Measurements from ENCODE around the gene UNC5A.

The UNC5A gene

DNA sequence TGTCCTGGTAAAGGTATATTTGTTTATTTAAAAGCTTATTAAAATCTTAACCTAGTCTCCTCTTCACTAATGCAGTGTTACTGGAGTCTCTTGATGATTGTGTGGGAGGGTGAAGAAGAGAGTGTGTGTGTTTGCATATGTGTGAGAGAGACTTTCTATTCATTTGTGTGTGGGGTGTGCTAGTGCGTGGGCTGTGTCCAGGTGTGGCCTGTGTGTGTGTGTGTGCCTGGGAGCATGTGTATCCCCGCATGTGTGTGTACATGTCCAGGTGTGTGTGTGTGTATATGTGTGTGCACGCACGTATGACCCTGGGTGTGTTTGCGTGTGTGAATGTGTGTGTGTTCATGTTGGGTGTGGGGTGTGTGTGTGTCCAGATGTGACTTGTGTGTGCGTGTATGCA lies 10.3 kb upstream of the UNC5A start:
- DNase-seq (ENCODE audit: low spot score), result no peak

- no peak for DNase-seq (ENCODE audit: low spot score)
Measured at GRCh38 chr5:176802116-176802784, 8.1 kb upstream of the UNC5A start.

DNA sequence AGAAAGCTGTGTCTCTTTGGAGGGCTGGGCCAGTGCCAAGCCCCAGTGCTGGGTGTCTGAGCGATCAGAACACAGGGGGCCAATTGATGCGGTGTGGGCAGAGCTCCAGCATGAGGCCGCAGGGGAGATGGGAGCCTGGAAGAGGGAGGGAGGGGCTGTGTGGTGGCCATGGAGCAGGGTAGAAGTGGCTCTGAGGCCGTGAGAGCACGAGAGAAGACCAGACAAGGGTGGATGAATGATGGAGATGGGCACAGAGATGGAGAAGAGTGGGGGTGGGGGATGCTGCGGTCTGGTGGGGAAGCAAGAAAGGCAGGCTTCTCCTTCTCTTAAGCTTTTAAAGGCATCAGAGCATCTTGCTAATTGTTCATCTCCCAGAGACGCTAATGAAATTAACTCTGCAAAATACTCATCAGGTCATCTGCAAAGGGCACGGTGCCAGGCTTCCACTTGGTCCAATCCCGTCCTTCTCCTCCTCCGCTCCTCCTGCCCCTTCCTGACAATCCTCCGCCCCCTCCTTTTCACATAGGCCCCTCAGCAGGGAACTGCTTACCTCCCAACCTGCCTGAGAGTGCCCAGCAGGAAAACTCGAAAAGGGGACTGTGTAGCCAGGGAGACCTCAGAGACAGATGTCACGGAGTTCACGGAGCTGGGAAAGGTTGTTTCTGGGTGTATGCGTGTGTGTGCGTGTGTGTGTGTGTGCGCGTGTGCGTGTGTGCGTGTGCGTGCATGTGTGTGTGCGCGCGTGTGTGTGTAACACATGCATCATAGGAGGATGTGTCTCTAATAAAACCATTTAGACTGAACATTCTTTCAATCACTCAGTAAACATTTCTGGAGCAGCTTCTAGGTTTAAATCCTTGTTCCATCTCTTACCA lies 7.1 kb upstream of the UNC5A start:
- DNase-seq (ENCODE audit: low spot score), result no peak

- DNase-seq (ENCODE audit: low spot score), result peak; percentile 47
Measured at GRCh38 chr5:176803943-176804498, 6.3 kb upstream of the UNC5A start.

DNA sequence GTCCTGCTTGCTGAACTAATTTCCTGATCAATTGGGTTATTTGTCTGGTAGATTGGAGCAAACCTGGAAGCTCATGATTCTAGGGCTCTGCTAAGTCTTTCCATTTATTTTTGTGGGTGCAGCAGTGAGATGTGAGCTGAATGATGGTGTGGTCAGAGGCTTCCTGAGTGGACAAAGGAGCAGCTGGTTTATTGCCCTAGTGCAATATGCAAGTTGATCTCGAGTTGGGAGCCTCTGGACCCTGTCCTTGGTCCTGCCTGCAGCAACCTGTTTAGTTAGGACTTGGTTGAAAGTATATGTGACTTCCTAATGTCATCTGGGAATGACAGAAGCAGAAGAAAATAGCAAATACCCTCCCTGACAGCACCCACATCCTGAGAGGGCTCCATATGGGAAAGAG lies 4.2 kb upstream of the UNC5A start:
- DNase-seq (ENCODE audit: low spot score), result peak; percentile 12

GRCh38 chr5:176809544-176810080 lies 747 bp upstream of the UNC5A start:
- no peak for DNase-seq (ENCODE audit: low spot score)

GRCh38 chr5:176810687-176811501 lies 535 bp downstream of the UNC5A start:
- peak; percentile 35 for DNase-seq (ENCODE audit: low spot score)

DNA sequence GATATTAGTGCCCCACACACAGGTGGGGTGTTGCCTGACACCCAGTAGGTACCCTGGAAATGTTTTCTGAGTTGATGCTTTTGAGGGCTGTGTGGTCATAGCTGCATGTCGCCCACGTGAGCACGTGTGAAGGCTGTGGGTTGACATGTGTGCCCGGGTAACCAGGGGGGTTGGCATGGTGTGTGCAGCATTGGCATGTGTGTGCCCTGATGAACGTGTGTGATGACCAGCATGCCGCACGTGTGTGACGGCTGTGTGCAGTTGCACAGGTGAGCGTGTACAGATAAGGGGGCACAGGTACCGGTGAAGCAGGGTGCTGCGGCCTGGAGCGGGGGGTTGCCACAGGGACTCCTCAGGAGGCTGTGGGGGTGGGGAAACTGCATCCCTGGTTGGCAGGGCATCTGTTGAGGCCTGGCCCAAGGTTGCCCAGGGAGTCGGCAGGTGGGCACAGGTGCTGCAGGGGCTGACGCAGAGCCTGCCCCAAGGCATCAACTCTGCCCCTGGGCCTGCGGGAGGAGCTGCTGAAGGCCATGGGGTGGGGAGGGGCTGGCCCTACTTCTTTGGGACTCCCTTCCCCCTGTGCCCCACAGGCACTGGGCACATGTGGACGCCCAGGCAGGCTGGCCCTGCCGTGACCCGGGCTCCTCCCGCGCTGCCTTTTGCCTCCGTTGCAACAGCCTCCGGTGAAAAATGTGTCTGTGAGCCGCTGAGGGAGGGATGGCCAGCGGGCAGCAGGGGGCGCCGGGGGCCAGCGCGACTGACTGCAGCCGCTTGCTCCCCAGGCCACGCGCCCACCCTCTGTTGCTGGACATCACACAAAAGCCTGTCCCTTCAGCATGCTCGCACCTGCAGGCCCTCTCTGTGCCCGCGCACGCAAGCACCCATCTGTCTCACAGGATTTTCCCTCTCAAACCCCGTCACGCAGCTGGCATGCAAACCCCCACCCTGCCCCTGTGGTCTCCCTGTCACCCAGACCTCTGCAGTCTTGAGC lies 2.2 kb downstream of the UNC5A start:
- peak; percentile 53 for DNase-seq (ENCODE audit: low spot score)

GRCh38 chr5:176813587-176814312 lies 3.4 kb downstream of the UNC5A start:
- no peak for DNase-seq (ENCODE audit: low spot score)

DNA sequence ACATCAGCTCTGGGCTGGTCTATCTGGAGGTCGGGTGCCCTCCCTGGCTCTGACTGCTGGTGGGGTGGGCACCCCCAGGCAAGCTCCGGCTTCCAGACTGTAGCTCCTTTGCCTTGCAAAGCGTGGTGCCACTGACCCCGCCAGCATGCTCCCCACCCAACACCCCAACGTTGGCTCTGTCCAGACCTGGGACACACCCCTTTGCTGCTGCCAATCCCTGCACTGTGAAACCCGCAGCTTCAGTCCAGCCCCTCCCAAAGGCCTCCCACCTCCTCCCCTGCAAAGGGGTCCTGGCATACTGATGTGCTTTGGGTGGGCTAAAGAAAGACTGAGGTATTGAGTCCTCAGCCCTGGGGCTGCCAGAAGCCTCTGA lies 3.9 kb downstream of the UNC5A start:
- no peak for DNase-seq (ENCODE audit: low spot score)

- DNase-seq (ENCODE audit: low spot score), result no peak
Measured at GRCh38 chr5:176814836-176815438, 4.6 kb downstream of the UNC5A start.

DNA sequence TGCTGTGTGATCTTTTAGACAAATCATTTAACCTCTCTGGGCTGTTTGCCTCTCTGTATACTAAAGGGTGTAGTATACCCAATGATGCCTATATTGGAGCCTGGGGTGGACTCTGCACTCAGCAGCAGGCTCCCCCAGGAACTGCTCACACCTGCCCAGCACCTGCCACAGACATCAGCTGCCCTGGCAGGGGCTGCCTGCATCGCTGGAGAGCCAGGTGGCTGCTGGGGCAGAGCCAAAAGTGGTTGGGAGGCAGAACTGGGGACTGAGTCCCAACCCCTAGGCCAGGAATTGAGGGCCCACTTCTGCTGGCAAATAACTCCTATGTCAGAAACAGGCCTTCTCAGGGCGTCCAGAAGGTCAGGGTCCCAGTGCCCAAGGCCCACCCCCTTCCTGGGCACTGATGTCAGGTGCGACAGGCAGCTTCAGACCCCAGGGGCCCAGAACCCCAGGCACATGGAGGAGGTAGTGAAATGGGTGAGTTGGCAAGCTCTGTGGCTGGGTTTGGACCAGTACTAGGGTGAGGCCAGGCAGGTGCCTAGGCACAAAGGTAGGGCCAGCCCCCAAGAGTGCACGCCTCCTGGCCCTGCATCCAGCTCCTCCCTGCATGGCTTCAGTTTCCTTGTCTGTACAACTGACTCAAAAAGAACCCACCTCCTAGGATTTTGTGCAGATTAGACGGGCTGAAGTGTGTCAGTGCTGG lies 5.8 kb downstream of the UNC5A start:
- DNase-seq (ENCODE audit: low spot score), result no peak

DNA sequence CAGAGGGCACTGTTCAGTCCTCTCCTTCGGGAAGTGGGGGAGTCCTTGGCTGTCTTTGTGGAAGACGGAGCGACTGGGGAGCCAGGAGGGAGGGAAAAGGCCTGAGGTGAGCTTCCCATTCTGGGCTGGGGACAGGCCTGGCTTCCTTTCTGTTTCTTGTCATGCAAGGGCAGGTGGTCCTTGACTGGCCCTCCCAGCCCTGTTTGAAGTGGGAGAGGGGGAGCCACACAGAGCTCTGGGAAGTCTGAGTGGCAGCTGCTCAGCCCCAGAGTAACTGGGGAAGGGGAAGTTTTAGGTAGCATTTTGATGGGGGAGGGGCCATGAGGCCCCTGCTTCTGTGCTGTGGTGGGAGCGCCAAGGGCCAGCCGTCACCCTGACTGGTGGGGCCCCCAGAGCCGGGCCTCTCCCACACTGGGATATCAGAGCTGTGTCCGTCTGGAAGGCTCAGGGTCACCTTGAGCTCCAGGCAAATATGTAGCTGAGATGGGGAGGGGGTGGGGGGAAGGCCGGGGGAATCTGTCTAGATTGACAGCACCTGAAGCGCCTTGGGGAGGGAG lies 6.5 kb downstream of the UNC5A start:
- DNase-seq (ENCODE audit: low spot score), result no peak

GRCh38 chr5:176817369-176817840 lies 7.0 kb downstream of the UNC5A start:
- DNase-seq (ENCODE audit: low spot score), result no peak

- no peak for DNase-seq (ENCODE audit: low spot score)
Measured at GRCh38 chr5:176817841-176818377, 7.5 kb downstream of the UNC5A start.

GRCh38 chr5:176818391-176819098 lies 8.2 kb downstream of the UNC5A start:
- DNase-seq (ENCODE audit: low spot score), result peak; percentile 83

GRCh38 chr5:176819476-176819875 lies 9.1 kb downstream of the UNC5A start:
- no peak for DNase-seq (ENCODE audit: low spot score)

GRCh38 chr5:176820937-176821336 lies 10.6 kb downstream of the UNC5A start:
- DNase-seq (ENCODE audit: low spot score), result peak; percentile 51
